Kidney epithelial cell (primary cell): Measurements from ENCODE around the gene PLLP. TPM values are rescaled to one million over a fixed set of nuclear protein-coding genes. Genes with fewer than 3 reads are reported as not detected.

Source experiments
- DNase-seq: peaks from one replicate; pipeline ENCODE4 v3.0.0-alpha.2; 2010; ENCODE audit warnings: low read depth
- H3K27me3 ChIP-seq: 2 replicates; pipeline ENCODE4 v1.6.0; 2011; ENCODE audit warnings: low read length; ENCODE audit not compliant: control insufficient read depth, insufficient read depth
- H3K36me3 ChIP-seq: 2 replicates; pipeline ENCODE4 v1.5.1; 2011; ENCODE audit warnings: low read length; ENCODE audit not compliant: control insufficient read depth, insufficient read depth
- H3K4me3 ChIP-seq: 2 replicates; pipeline ENCODE4 v1.5.1; 2011; ENCODE audit warnings: low read depth, mild to moderate bottlenecking, control low read depth, low read length
- total RNA-seq: library from RNA; depleted of rRNA; stranded (reverse); fragments of >200 nt; gene quantifications from 2 replicates; pipeline ENCODE4 v1.2.3, GENCODE V29; 2015
- TF ChIP-seq, protein P1 (sequence below): IDR thresholded peaks from 2 replicates; pipeline ENCODE4 v1.5.1; 2011; ENCODE audit warnings: mild to moderate bottlenecking, moderate library complexity, low read length, control low read depth, inconsistent platforms; ENCODE audit not compliant: insufficient read depth, poor library complexity, severe bottlenecking

The PLLP gene
- total RNA-seq, 1 donor from 2014 or later, result 11.9 TPM

DNA sequence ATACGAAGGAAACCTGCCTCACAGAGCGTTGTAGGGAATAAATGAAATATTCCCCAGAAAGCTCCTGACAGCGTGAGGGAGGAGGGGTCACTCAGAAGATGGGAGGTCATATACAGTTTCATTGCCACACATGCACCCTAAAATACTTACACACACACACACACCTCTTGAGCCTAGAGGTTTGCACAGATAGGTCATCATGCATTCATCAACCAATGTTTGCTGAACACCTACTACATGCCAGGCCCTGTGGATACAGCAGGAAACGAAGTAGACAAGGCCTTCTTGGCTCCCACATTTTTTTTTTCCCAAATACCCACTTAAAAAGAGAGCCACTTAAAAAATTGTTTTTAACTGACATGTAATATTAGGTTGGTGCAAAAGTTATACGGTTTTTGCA is 907 bp upstream of the PLLP start:
- TF ChIP-seq, protein P1, sequence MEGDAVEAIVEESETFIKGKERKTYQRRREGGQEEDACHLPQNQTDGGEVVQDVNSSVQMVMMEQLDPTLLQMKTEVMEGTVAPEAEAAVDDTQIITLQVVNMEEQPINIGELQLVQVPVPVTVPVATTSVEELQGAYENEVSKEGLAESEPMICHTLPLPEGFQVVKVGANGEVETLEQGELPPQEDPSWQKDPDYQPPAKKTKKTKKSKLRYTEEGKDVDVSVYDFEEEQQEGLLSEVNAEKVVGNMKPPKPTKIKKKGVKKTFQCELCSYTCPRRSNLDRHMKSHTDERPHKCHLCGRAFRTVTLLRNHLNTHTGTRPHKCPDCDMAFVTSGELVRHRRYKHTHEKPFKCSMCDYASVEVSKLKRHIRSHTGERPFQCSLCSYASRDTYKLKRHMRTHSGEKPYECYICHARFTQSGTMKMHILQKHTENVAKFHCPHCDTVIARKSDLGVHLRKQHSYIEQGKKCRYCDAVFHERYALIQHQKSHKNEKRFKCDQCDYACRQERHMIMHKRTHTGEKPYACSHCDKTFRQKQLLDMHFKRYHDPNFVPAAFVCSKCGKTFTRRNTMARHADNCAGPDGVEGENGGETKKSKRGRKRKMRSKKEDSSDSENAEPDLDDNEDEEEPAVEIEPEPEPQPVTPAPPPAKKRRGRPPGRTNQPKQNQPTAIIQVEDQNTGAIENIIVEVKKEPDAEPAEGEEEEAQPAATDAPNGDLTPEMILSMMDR, result no peak
- Histone ChIP-seq H3K27me3 (peaks cover 16% of the 10 kb centered on the region), H3K36me3 (no peaks in the 10 kb centered on the region), H3K4me3 (no peak overlapping the region)
- no peak for DNase-seq

DNA sequence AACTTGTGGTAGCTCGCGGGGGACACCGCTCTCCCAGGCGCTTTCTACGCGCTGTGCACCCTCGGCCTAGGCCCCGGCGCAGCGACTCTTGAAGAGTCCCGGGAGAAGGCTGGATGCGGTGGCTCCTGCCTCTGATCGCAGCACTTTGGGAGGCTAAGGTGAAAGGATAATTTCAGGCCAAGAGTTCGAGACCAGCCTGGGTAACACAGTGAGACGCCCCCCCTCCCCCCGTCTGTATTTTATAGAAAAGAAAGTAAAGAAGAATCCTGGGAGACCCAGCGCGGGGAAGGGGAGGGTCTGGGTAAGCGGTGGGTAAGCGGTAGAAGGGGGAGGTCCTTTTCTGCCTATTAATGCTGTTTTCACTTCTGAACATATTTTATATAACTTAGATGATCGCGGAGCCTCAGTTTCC is 486 bp upstream of the PLLP start:
- H3K36me3 ChIP-seq, result no peaks in the 10 kb centered on the region
- H3K27me3 ChIP-seq, result peaks cover 16% of the 10 kb centered on the region
- DNase-seq, result no peak
- TF ChIP-seq, protein P1, result no peak
- peak overlapping the region; percentile 49 for H3K4me3 ChIP-seq

DNA sequence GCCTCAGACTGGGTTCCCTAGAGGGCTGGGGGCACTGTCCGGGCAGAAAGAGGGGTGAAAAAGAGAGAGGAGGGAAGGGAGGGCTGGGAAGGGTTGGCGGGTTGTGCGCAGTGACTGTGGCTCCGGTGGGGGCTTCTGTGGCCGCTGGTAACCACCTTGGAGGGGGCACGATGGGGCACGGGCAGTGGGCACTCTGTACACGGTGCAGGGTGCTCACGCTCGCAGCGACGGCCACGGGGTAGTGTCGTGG is 588 bp downstream of the PLLP start:
- TF ChIP-seq, protein P1, result no peak
- no peak for DNase-seq
- no peaks in the 10 kb centered on the region for H3K36me3 ChIP-seq
- H3K27me3 ChIP-seq, result peaks cover 16% of the 10 kb centered on the region
- H3K4me3 ChIP-seq, result peak overlapping the region; percentile 49

DNA sequence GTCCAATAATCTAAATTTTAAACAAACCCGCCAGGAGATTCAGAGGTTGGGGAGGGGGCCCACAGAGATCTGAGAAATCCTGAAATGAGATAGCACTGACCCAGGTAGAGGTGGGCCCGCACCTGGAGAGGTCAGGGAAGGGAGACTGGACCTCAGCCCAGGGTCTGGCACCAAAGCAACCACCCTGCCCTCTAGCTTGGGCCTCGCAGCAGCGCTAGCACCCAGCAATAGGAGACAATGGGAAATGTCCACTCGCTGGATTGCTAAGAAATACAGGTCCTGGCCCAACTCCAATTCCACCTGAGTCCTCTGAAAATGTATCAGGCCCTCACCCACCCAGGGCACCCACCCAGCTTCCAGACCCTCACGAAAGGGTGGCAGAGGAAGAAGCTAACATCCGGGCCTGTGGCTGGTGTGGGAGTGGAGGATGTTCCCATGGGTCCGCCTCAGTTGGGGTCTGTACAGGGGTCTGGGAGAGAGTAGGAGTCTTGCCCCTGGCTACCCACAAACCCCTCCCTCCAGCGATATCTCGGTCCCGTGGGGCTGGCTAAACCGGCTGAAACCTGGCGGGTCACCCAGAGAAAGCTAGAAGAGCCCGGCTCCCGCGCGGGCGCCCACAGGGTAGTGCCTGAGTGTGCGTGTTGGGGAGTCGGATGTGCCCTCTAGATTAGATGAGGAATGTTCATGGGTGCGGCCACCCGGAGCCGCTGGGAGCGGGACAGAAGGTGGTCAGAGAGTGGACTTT is 1.1 kb downstream of the PLLP start:
- peak overlapping the region; percentile 49 for H3K4me3 ChIP-seq

DNA sequence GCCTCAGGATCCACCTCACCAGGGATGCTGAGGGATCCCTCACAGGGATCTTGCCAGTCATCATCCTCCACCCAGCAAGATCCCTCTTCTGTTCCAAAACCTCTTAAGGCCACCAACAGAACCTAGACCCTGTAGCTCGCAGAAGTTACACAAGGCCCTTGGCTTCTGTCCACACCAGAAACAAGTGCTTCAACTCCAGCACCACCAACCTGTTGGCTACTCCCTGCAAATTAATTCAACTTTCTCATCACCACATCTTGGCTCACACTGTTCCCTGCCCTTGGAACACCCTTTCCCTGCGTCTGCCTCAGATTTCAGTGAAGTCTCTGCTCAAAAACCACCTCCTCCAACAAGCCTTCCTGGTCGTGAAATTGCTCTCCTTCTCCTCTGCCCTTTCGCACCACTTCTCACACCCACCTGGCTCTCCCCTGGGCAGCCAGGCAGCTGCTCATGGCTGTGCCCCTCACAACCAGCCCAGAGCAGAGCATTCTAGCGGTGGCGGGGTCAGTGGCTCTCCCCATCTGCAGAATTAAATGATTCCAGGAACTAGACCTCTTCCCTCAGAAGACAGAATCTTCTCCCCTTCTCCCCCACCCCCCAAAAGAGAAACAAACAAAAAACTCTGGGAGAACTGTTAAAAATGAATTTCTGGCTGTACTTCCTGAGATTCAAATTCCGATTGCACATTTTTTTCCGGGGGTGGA is 1.8 kb downstream of the PLLP start:
- H3K27me3 ChIP-seq, result peaks cover 16% of the 10 kb centered on the region

More for the DNA sequence above, 1.1 kb downstream of the PLLP start:
- Histone ChIP-seq H3K27me3 (peaks cover 16% of the 10 kb centered on the region), H3K36me3 (no peaks in the 10 kb centered on the region)
- no peak for DNase-seq
- TF ChIP-seq, protein P1, result peak; percentile 1

More for the DNA sequence above, 1.8 kb downstream of the PLLP start:
- DNase-seq, result no peak
- no peaks in the 10 kb centered on the region for H3K36me3 ChIP-seq
- TF ChIP-seq, protein P1, result no peak
- no peak overlapping the region for H3K4me3 ChIP-seq
